Smooth muscle cell (in vitro differentiated cells): ENCODE results near the gene CHKA. TPM values are rescaled to one million over a fixed set of nuclear protein-coding genes. Genes with fewer than 3 reads are reported as not detected.

Source experiments
- DNase-seq: peaks from one replicate; lab custom pipeline; 2025; ENCODE audit not compliant: unreplicated experiment; lab: John Stamatoyannopoulos, UW
- H2AFZ ChIP-seq: fragments of 200-600 bp; sonication (generic); 2 replicates; pipeline ENCODE4 v1.6.0; 2016; ENCODE audit warnings: antibody characterized with exemption, low read depth, mild to moderate bottlenecking
- H3F3A ChIP-seq: fragments of 200-600 bp; sonication (generic); 2 replicates; pipeline ENCODE4 v1.6.0; 2017; ENCODE audit warnings: antibody characterized with exemption, low read depth
- H3K27ac ChIP-seq: fragments of 200-600 bp; sonication (generic); 2 replicates; pipeline ENCODE4 v1.5.1; 2016; ENCODE audit warnings: low read depth, mild to moderate bottlenecking
- H3K27me3 ChIP-seq: fragments of 200-600 bp; sonication (generic); 2 replicates; pipeline ENCODE4 v1.6.1; 2016; ENCODE audit warnings: low read depth, mild to moderate bottlenecking
- H3K36me3 ChIP-seq: fragments of 200-600 bp; sonication (generic); 2 replicates; pipeline ENCODE4 v1.5.1; 2016; ENCODE audit warnings: low read depth
- H3K4me1 ChIP-seq: fragments of 200-600 bp; sonication (generic); 2 replicates; pipeline ENCODE4 v1.5.1; 2016; ENCODE audit warnings: low read depth
- H3K4me2 ChIP-seq: fragments of 200-600 bp; sonication (generic); 2 replicates; pipeline ENCODE4 v1.6.0; 2016; ENCODE audit warnings: mild to moderate bottlenecking
- H3K4me3 ChIP-seq: fragments of 200-600 bp; sonication (generic); 2 replicates; pipeline ENCODE4 v1.5.1; 2016; ENCODE audit warnings: mild to moderate bottlenecking
- H3K79me2 ChIP-seq: fragments of 200-600 bp; sonication (generic); 2 replicates; pipeline ENCODE4 v1.6.0; 2016; ENCODE audit warnings: low read depth, mild to moderate bottlenecking
- H3K9ac ChIP-seq: fragments of 200-600 bp; sonication (generic); 2 replicates; pipeline ENCODE4 v1.6.0; 2016; ENCODE audit warnings: low read depth
- H3K9me3 ChIP-seq: fragments of 200-600 bp; sonication (generic); replicated peaks from 2 replicates; pipeline ENCODE4 v1.5.1; 2016; ENCODE audit warnings: low read depth
- H4K20me1 ChIP-seq: fragments of 200-600 bp; sonication (generic); 2 replicates; pipeline ENCODE4 v1.6.0; 2016; ENCODE audit warnings: low read depth
- CTCF ChIP-seq: fragments of 200-600 bp; sonication (generic); IDR thresholded peaks from 2 replicates; pipeline ENCODE4 v1.5.1; 2017; ENCODE audit warnings: borderline replicate concordance, mild to moderate bottlenecking, antibody characterized with exemption; ENCODE audit not compliant: insufficient read depth, poor library complexity, severe bottlenecking
- WGBS: methylation state at CpG from one replicate; pipeline ENCODE4 v1.1.7; 2016; ENCODE audit warnings: low lambda C conversion rate; 5-methylcytosine and 5-hydroxymethylcytosine counted together
- polyA plus RNA-seq: library from polyadenylated mRNA; unstranded; fragments of >200 nt; fragmentation: Nextera tagmentation; extraction: Ambion mirVana; gene quantifications from 2 replicates; pipeline ENCODE4 v1.2.1, GENCODE V29; 2016
- total RNA-seq: library from RNA; depleted of rRNA; stranded (reverse); fragments of >200 nt; gene quantifications from 2 replicates; pipeline ENCODE4 v1.2.3, GENCODE V29; 2014

The CHKA gene
- total and polyA plus RNA-seq, 2 experiments from 2014 or later = 19.9 to 31.1 TPM

- Histone ChIP-seq H3K36me3 (no peaks in the 10 kb centered on the region), H3K9ac (no peak overlapping the region), H3K79me2 (no peaks in the 10 kb centered on the region), H4K20me1 (no peaks in the 10 kb centered on the region), H3K9me3 (no peaks in the 10 kb centered on the region), H2AFZ (no peak overlapping the region), H3K4me3 (no peak overlapping the region), H3K27ac (no peak overlapping the region), H3K27me3 (no peaks in the 10 kb centered on the region), H3F3A (no peaks in the 10 kb centered on the region), H3K4me2 (no peak overlapping the region), H3K4me1 (peaks cover 11% of the 10 kb centered on the region)
- DNase-seq = no peak
- 96% methylated on average over 27 of the region's 27 CpGs for WGBS
- no peak for TF ChIP-seq CTCF
Measured at GRCh38 chr11:68042219-68043028, 78.8 kb downstream of the CHKA start.

- no peak overlapping the region for H3K27ac ChIP-seq
- no peaks in the 10 kb centered on the region for H3K36me3 ChIP-seq
- WGBS = 90% methylated on average over 10 of the region's 12 CpGs
- H3K27me3 ChIP-seq = no peaks in the 10 kb centered on the region
- no peak overlapping the region for H3K4me3 ChIP-seq
- H3K9ac ChIP-seq = no peak overlapping the region
- no peak overlapping the region for H2AFZ ChIP-seq
- no peaks in the 10 kb centered on the region for H3K79me2 ChIP-seq
- peaks cover 11% of the 10 kb centered on the region for H3K4me1 ChIP-seq
- H4K20me1 ChIP-seq = no peaks in the 10 kb centered on the region
- no peak for DNase-seq
- no peaks in the 10 kb centered on the region for H3K9me3 ChIP-seq
- H3K4me2 ChIP-seq = no peak overlapping the region
- H3F3A ChIP-seq = no peaks in the 10 kb centered on the region
- TF ChIP-seq CTCF = no peak
Measured at GRCh38 chr11:68041617-68042218, 79.5 kb downstream of the CHKA start.

- Histone ChIP-seq H3K9ac (no peak overlapping the region), H3K4me2 (no peak overlapping the region), H3K27me3 (no peaks in the 10 kb centered on the region), H4K20me1 (no peaks in the 10 kb centered on the region), H2AFZ (no peak overlapping the region), H3K36me3 (no peaks in the 10 kb centered on the region), H3F3A (no peaks in the 10 kb centered on the region), H3K4me3 (no peak overlapping the region), H3K9me3 (no peaks in the 10 kb centered on the region), H3K4me1 (peaks cover 11% of the 10 kb centered on the region), H3K27ac (peak overlapping the region; percentile 31), H3K79me2 (no peaks in the 10 kb centered on the region)
- no peak for TF ChIP-seq CTCF
- WGBS = 92% methylated on average over 21 of the region's 23 CpGs
- DNase-seq = no peak
Measured at GRCh38 chr11:68040957-68041591, 80.1 kb downstream of the CHKA start.
